IMR-90 (cell line): Measurements from ENCODE around the gene NEK5. TPM values are rescaled to one million over a fixed set of nuclear protein-coding genes. Genes with fewer than 3 reads are reported as not detected.

ENCODE experiments used
- ATAC-seq: fragments of 200-7000 bp; cut with Tn5 transposase; 2 replicates; pipeline ENCODE4 v1.9.1; 2020; ENCODE audit warnings: low read depth, mild to moderate bottlenecking, moderate library complexity
- BruUV-seq: library from RNA; stranded (reverse); fragments of 400-500 nt; replicated peaks from 2 replicates; lab custom pipeline; 2021; lab: Mats Ljungman, UMichigan
- CTCF ChIA-PET: fragments of 300-600 bp; formaldehyde crosslinking; extraction: SDS; loops from one replicate; lab custom pipeline; 2021; ENCODE audit warnings: antibody characterized with exemption; lab: Yijun Ruan, JAX
- POLR2A ChIA-PET: fragments of 300-600 bp; sonication (Branson Sonifier 250); formaldehyde crosslinking; loops from one replicate; lab custom pipeline; 2022; ENCODE audit warnings: antibody characterized with exemption; ENCODE audit not compliant: unreplicated experiment; lab: Charles Lee
- DNase-seq: peaks from one replicate; pipeline ENCODE4 v3.0.0; 2013
- H2AFZ ChIP-seq: replicated peaks from 2 replicates; pipeline ENCODE3; 2013; ENCODE audit warnings: low read length, mild to moderate bottlenecking; ENCODE audit not compliant: poor library complexity
- H2AK5ac ChIP-seq: 2 replicates; pipeline ENCODE4 v1.6.1; 2013; ENCODE audit warnings: low read depth, low read length, inconsistent platforms
- H2AK9ac ChIP-seq: replicated peaks from 2 replicates; pipeline ENCODE3; 2013; ENCODE audit warnings: mild to moderate bottlenecking, low read depth, low read length, moderate library complexity; ENCODE audit not compliant: poor library complexity
- H2BK120ac ChIP-seq: 2 replicates; pipeline ENCODE4 v1.6.1; 2013; ENCODE audit warnings: low read depth, low read length, inconsistent platforms
- H2BK15ac ChIP-seq: 3 replicates; pipeline ENCODE4 v1.6.1; 2013; ENCODE audit warnings: low read depth, low read length, inconsistent platforms
- H2BK20ac ChIP-seq: 2 replicates; pipeline ENCODE4 v1.6.1; 2013; ENCODE audit warnings: low read depth, mild to moderate bottlenecking, inconsistent platforms, low read length, moderate library complexity
- H2BK5ac ChIP-seq: 2 replicates; pipeline ENCODE4 v1.6.1; 2013; ENCODE audit warnings: mild to moderate bottlenecking, low read depth, low read length, inconsistent platforms; ENCODE audit not compliant: poor library complexity, severe bottlenecking
- H3K14ac ChIP-seq: replicated peaks from 2 replicates; pipeline ENCODE4 v1.6.1; 2013; ENCODE audit warnings: low read depth, low read length, inconsistent platforms
- H3K18ac ChIP-seq: 2 replicates; pipeline ENCODE4 v1.6.1; 2013; ENCODE audit warnings: low read depth, low read length, control low read depth
- H3K23ac ChIP-seq: 2 replicates; pipeline ENCODE4 v1.6.1; 2013; ENCODE audit warnings: low read depth, low read length, inconsistent platforms
- H3K27ac ChIP-seq: 2 replicates; pipeline ENCODE4 v1.5.1; 2013; ENCODE audit warnings: mild to moderate bottlenecking, control low read depth, low read length; ENCODE audit not compliant: insufficient read depth
- H3K27me3 ChIP-seq: 2 replicates; pipeline ENCODE4 v1.6.1; 2013; ENCODE audit warnings: low read length; ENCODE audit not compliant: control insufficient read depth, insufficient read depth
- H3K36me3 ChIP-seq: 2 replicates; pipeline ENCODE4 v1.6.1; 2013; ENCODE audit warnings: low read length, mixed read lengths; ENCODE audit not compliant: control insufficient read depth, insufficient read depth
- H3K4ac ChIP-seq: 2 replicates; pipeline ENCODE4 v1.6.1; 2013; ENCODE audit warnings: low read depth, low read length, inconsistent platforms
- H3K4me1 ChIP-seq: 2 replicates; pipeline ENCODE4 v1.6.1; 2013; ENCODE audit warnings: low read length, mixed read lengths; ENCODE audit not compliant: control insufficient read depth, insufficient read depth
- H3K4me2 ChIP-seq: 2 replicates; pipeline ENCODE4 v1.6.1; 2013; ENCODE audit warnings: low read depth, mild to moderate bottlenecking, control low read depth, low read length, moderate library complexity
- H3K4me3 ChIP-seq: 2 replicates; pipeline ENCODE4 v1.5.1; 2013; ENCODE audit warnings: low read depth, mild to moderate bottlenecking, control low read depth, low read length, moderate library complexity; ENCODE audit not compliant: insufficient read depth
- H3K56ac ChIP-seq: 2 replicates; pipeline ENCODE4 v1.6.1; 2013; ENCODE audit warnings: low read length, inconsistent platforms; ENCODE audit not compliant: insufficient read depth; ENCODE audit errors: extremely low read depth
- H3K79me1 ChIP-seq, 2 experiments: 2 replicates each; pipeline ENCODE4 v1.6.1; 2013; ENCODE audit warnings: low read length in 2 of 2, inconsistent platforms in 1 of 2, low read depth in 1 of 2
- H3K9ac ChIP-seq: 2 replicates; pipeline ENCODE4 v1.6.1; 2013; ENCODE audit warnings: low read depth, low read length, control low read depth
- H3K9me1 ChIP-seq: 2 replicates; pipeline ENCODE4 v1.6.1; 2013; ENCODE audit warnings: low read length, inconsistent platforms; ENCODE audit not compliant: insufficient read depth
- H3K9me3 ChIP-seq: 2 replicates; pipeline ENCODE4 v1.6.1; 2013; ENCODE audit warnings: low read length; ENCODE audit not compliant: control insufficient read depth, insufficient read depth
- H4K20me1 ChIP-seq: 2 replicates; pipeline ENCODE4 v1.6.1; 2013; ENCODE audit warnings: low read length, inconsistent platforms; ENCODE audit not compliant: insufficient read depth
- H4K5ac ChIP-seq: 2 replicates; pipeline ENCODE4 v1.6.1; 2013; ENCODE audit warnings: mild to moderate bottlenecking, low read depth, low read length, control low read depth
- H4K8ac ChIP-seq, 2 experiments: 2 replicates each; pipeline ENCODE4 v1.6.1; 2013; ENCODE audit warnings: low read depth in 2 of 2, low read length in 2 of 2, control low read depth in 1 of 2, inconsistent platforms in 1 of 2
- H4K91ac ChIP-seq: 2 replicates; pipeline ENCODE4 v1.6.1; 2013; ENCODE audit warnings: low read depth, low read length, inconsistent platforms; ENCODE audit not compliant: insufficient read depth
- CEBPB ChIP-seq: IDR thresholded peaks from 2 replicates; pipeline ENCODE4 v1.6.1; 2012; ENCODE audit warnings: low read depth, low read length, improper control_type of control experiment
- FOS ChIP-seq: fragments of 150-350 bp; IDR thresholded peaks from 2 replicates; pipeline ENCODE4 v1.6.1; 2016; ENCODE audit warnings: low read depth, low read length
- MAFK ChIP-seq: IDR thresholded peaks from 2 replicates; pipeline ENCODE4 v1.6.1; 2012; ENCODE audit warnings: low read depth, low read length, improper control_type of control experiment
- MAZ ChIP-seq: IDR thresholded peaks from 2 replicates; pipeline ENCODE4 v1.6.1; 2012; ENCODE audit warnings: low read depth, mild to moderate bottlenecking, low read length, improper control_type of control experiment, moderate library complexity, borderline replicate concordance
- NFE2L2 ChIP-seq: fragments of 150-350 bp; IDR thresholded peaks from 2 replicates; pipeline ENCODE4 v1.6.1; 2016; ENCODE audit warnings: low read depth, mild to moderate bottlenecking, low read length
- POLR2A ChIP-seq: IDR thresholded peaks from 2 replicates; pipeline ENCODE4 v1.6.1; 2012; ENCODE audit warnings: mild to moderate bottlenecking, low read depth, low read length
- WGBS, 2 experiments: methylation state at CpG; one replicate each; pipeline versions ENCODE4 v1.1.5 to v1.1.7; 2013; ENCODE audit warnings: missing lambda C conversion rate in 2 of 2; ENCODE audit not compliant: insufficient read length in 1 of 2; ENCODE audit errors: extremely low coverage in 2 of 2; 5-methylcytosine and 5-hydroxymethylcytosine counted together
- dilution Hi-C: fragments of 300-500 bp; cut with HindIII; formaldehyde crosslinking; loops from one replicate; pipeline ENCODE4 v1.14.3; 2018; ENCODE audit warnings: low sequenced_read_pairs; ENCODE audit not compliant: unreplicated experiment
- in situ Hi-C: fragments of 300-500 bp; cut with MboI; formaldehyde crosslinking; loops from 3 replicates; pipeline ENCODE4 v1.14.3; 2019; ENCODE audit warnings: low sequenced_read_pairs, inconsistent platforms, mixed read lengths
- intact Hi-C: fragments of 100-400 bp; cut with micrococcal nuclease; formaldehyde crosslinking; loops from 2 replicates; pipeline ENCODE4 v1.10.0; 2022
- polyA plus RNA-seq, 3 experiments: library from polyadenylated mRNA; depleted of rRNA; stranded (reverse); fragments of >200 nt; gene quantifications; 2 replicates each; pipeline ENCODE4 v1.2.3, GENCODE V29; 2012; ENCODE audit warnings: low replicate concordance in 1 of 3
- total RNA-seq: library from RNA; depleted of rRNA; stranded (reverse); fragments of >200 nt; gene quantifications from 2 replicates; pipeline ENCODE4 v1.2.3, GENCODE V29; 2012
- TF ChIP-seq, protein P1 (sequence below): conservative IDR thresholded peaks from 2 replicates; pipeline ENCODE4 v1.5.1; 2012; ENCODE audit warnings: mild to moderate bottlenecking, low read depth, low read length, improper control_type of control experiment

Gene NEK5
- total and polyA plus RNA-seq, 2 of the 4 experiments (the other 2 are of a cell fraction): not detected

DNA sequence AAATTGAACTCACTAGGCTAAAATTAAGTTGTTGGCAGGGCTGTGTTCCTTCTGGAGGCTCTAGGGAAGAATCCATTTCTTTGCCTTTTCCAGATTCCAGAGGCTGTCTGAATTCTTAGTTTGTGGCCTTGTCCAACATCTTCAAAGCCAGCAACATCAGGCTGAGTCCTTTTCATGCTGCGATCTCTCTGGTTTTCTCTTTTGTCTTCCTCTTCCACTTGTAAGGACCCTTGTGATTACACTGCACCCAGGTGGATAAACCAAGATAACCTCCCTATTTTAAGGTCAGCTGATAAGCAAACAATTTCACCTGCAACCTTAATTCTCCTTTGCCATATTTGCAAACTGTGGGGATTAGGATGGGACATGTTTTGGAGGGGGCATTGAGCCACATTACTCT lies 92.8 kb downstream of the NEK5 start:
- TF ChIP-seq NFE2L2 (no peak), CEBPB (no peak), MAFK (no peak), MAZ (no peak), FOS (no peak), POLR2A (no peak)
- TF ChIP-seq, protein P1, sequence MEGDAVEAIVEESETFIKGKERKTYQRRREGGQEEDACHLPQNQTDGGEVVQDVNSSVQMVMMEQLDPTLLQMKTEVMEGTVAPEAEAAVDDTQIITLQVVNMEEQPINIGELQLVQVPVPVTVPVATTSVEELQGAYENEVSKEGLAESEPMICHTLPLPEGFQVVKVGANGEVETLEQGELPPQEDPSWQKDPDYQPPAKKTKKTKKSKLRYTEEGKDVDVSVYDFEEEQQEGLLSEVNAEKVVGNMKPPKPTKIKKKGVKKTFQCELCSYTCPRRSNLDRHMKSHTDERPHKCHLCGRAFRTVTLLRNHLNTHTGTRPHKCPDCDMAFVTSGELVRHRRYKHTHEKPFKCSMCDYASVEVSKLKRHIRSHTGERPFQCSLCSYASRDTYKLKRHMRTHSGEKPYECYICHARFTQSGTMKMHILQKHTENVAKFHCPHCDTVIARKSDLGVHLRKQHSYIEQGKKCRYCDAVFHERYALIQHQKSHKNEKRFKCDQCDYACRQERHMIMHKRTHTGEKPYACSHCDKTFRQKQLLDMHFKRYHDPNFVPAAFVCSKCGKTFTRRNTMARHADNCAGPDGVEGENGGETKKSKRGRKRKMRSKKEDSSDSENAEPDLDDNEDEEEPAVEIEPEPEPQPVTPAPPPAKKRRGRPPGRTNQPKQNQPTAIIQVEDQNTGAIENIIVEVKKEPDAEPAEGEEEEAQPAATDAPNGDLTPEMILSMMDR: no peak
- intact Hi-C loops (no loop called here), in situ Hi-C loops (no loop called here), dilution Hi-C loops (no loop called here)
- no peaks in the 10 kb centered on the region; the same call in 1 of the 2 replicates for H4K20me1 ChIP-seq
- H2AK9ac ChIP-seq: no peak overlapping the region
- no peak overlapping the region for H3K23ac ChIP-seq
- H2BK5ac ChIP-seq: no peak overlapping the region
- ATAC-seq: no peak
- H2BK15ac ChIP-seq: no peak overlapping the region
- CTCF ChIA-PET: no interaction called here
- H2BK120ac ChIP-seq: no peak overlapping the region
- no TSS peak for BruUV-seq
- no peaks in the 10 kb centered on the region for H3K9me1 ChIP-seq
- no peak overlapping the region for H3K9ac ChIP-seq
- H4K5ac ChIP-seq: no peak overlapping the region
- H3K9me3 ChIP-seq: no peaks in the 10 kb centered on the region
- H3K36me3 ChIP-seq: no peaks in the 10 kb centered on the region
- no peak overlapping the region for H3K56ac ChIP-seq
- no peaks in the 10 kb centered on the region for H3K4me1 ChIP-seq
- WGBS, 2 experiments: 89% methylated on average over 1 of the region's 1 CpG; no CpG with 5 or more reads in 1 of the 2 experiments
- no peak overlapping the region for H2BK20ac ChIP-seq
- DNase-seq: no peak
- H3K18ac ChIP-seq: no peak overlapping the region
- no peak overlapping the region for H2AK5ac ChIP-seq
- H3K27me3 ChIP-seq: no peaks in the 10 kb centered on the region
- H3K14ac ChIP-seq: no peak overlapping the region
- no peak overlapping the region for H4K8ac ChIP-seq
- H3K4me2 ChIP-seq: no peak overlapping the region
- H3K4me3 ChIP-seq: no peak overlapping the region
- H3K79me1 ChIP-seq: peaks cover 5 to 7% of the 10 kb centered on the region in 2 experiments; a peak in 1 of 4 replicates
- no peak overlapping the region for H3K4ac ChIP-seq
- POLR2A ChIA-PET: no interaction called here
- H2AFZ ChIP-seq: no peak overlapping the region
- no peak overlapping the region for H3K27ac ChIP-seq
- H4K91ac ChIP-seq: no peak overlapping the region
